ENCODE data around the gene G3BP2. TPM values are rescaled to one million over a fixed set of nuclear protein-coding genes. Genes with fewer than 3 reads are reported as not detected.

G3BP2 gene
- total and polyA plus RNA-seq, 9 of the 15 experiments (the other 6 are each of a cell fraction or from before 2014, with no cell fraction given): 25.2 to 222 (median 130) TPM

DNA sequence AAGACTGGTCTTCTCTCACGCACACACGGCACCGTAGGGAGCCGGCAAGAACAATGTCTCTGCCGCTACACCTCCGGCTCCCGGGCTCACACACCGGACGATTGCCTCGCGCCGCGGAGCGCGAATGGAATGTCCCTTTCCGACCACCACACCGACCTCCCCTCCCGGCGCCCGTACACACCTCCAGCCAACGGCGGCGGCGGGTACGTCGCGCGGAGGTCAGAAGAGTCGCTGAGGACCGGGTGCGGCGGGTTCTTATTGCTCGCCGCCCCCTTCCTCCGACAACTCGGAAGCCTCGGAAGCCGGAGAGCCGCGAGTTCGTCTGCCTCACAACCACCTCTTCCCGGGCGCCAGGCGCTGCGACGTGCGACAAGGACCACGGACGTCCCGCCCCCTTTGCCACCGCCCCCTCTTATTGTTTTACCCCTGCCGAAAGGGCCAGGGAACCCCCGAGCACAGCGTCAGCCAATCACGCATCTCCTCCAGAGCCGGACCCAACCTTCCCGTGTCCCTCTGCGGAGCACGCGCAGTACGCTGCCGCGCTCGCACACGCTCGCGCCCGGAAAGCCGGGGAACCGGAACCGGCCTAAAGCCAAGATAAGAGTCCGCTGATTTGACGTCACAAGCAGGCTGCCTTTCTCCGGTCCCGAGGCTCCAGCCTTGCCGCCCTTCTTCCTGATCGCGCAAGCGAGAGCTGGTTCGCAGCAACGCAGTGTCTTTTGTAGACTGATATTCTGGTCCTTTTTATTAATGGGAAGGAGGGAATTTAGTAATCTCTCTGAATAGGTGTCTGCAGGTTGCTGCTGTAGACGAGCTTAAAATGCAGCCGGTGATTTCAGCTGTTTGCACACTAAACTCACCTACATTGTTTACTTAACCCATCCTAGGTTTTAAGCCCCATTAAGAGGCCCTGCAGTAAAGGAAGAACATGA is at the start of gene G3BP2 (continued):
- TF ChIP-seq, protein P1, sequence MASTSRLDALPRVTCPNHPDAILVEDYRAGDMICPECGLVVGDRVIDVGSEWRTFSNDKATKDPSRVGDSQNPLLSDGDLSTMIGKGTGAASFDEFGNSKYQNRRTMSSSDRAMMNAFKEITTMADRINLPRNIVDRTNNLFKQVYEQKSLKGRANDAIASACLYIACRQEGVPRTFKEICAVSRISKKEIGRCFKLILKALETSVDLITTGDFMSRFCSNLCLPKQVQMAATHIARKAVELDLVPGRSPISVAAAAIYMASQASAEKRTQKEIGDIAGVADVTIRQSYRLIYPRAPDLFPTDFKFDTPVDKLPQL (IDR thresholded peaks at IDR 0.05; ENCODE audit: extremely low read depth, insufficient read length): peak; percentile 70
- TF ChIP-seq KDM5B (IDR thresholded peaks at IDR 0.05; ENCODE audit: insufficient replicate concordance, low read depth, low read length) (peak; percentile 93), ETV1 (tag; conservative IDR thresholded peaks at IDR 0.05; ENCODE audit: low read depth) (peak; percentile 92), EP400 (IDR thresholded peaks at IDR 0.05) (peak; percentile 87), XRCC4 (IDR thresholded peaks at IDR 0.05; ENCODE audit: extremely low read depth, insufficient read depth, insufficient read length) (no peak), NBN (IDR thresholded peaks at IDR 0.05; ENCODE audit: low read depth) (peak; percentile 42; the same call in 1 of the 2 replicates), TBP (optimal IDR thresholded peaks at IDR 0.05; ENCODE audit: low read depth, low read length) (peak; percentile 91), ZNF696 (CRISPR knock-in tag; conservative IDR thresholded peaks at IDR 0.05) (no peak), NCOA1 (IDR thresholded peaks at IDR 0.05; ENCODE audit: low read depth) (peak; percentile 66), TCFL5 (CRISPR knock-in tag; conservative IDR thresholded peaks at IDR 0.05) (no peak), ZNF586 (CRISPR knock-in tag; conservative IDR thresholded peaks at IDR 0.05) (no peak), POLR2AphosphoS5 (IDR thresholded peaks at IDR 0.05; ENCODE audit: control insufficient read depth, insufficient read depth, low read depth, low read length) (peak; percentile 91), ZNF121 (CRISPR knock-in tag; conservative IDR thresholded peaks at IDR 0.05) (no peak), BDP1 (IDR thresholded peaks at IDR 0.05; ENCODE audit: insufficient read depth, insufficient read length) (no peak), ZFP1 (CRISPR knock-in tag; IDR thresholded peaks at IDR 0.05) (no peak), ZNF785 (CRISPR knock-in tag; IDR thresholded peaks at IDR 0.05) (no peak), KDM2B (CRISPR knock-in tag; IDR thresholded peaks at IDR 0.05) (no peak), RFX1 (IDR thresholded peaks at IDR 0.05) (no peak), ZNF232 (CRISPR knock-in tag; IDR thresholded peaks at IDR 0.05) (no peak), JUND (IDR thresholded peaks at IDR 0.05; ENCODE audit: borderline replicate concordance, low read depth, low read length) (peak; percentile 69), JUND (tag; IDR thresholded peaks at IDR 0.05; ENCODE audit: borderline replicate concordance, low read depth, low read length) (peak; percentile 69; the same call in 2 of the 3 replicates)
- TF ChIP-seq, protein P2, sequence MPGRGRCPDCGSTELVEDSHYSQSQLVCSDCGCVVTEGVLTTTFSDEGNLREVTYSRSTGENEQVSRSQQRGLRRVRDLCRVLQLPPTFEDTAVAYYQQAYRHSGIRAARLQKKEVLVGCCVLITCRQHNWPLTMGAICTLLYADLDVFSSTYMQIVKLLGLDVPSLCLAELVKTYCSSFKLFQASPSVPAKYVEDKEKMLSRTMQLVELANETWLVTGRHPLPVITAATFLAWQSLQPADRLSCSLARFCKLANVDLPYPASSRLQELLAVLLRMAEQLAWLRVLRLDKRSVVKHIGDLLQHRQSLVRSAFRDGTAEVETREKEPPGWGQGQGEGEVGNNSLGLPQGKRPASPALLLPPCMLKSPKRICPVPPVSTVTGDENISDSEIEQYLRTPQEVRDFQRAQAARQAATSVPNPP (IDR thresholded peaks at IDR 0.05; ENCODE audit: borderline replicate concordance, insufficient read depth, insufficient read length): no peak
- TF ChIP-seq, protein P3, sequence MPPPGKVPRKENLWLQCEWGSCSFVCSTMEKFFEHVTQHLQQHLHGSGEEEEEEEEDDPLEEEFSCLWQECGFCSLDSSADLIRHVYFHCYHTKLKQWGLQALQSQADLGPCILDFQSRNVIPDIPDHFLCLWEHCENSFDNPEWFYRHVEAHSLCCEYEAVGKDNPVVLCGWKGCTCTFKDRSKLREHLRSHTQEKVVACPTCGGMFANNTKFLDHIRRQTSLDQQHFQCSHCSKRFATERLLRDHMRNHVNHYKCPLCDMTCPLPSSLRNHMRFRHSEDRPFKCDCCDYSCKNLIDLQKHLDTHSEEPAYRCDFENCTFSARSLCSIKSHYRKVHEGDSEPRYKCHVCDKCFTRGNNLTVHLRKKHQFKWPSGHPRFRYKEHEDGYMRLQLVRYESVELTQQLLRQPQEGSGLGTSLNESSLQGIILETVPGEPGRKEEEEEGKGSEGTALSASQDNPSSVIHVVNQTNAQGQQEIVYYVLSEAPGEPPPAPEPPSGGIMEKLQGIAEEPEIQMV (tag; conservative IDR thresholded peaks at IDR 0.05; ENCODE audit: low read depth): no peak
- TF ChIP-seq, protein P4, sequence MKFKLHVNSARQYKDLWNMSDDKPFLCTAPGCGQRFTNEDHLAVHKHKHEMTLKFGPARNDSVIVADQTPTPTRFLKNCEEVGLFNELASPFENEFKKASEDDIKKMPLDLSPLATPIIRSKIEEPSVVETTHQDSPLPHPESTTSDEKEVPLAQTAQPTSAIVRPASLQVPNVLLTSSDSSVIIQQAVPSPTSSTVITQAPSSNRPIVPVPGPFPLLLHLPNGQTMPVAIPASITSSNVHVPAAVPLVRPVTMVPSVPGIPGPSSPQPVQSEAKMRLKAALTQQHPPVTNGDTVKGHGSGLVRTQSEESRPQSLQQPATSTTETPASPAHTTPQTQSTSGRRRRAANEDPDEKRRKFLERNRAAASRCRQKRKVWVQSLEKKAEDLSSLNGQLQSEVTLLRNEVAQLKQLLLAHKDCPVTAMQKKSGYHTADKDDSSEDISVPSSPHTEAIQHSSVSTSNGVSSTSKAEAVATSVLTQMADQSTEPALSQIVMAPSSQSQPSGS (CRISPR knock-in tag; IDR thresholded peaks at IDR 0.05): no peak

Measured in K562 (cell line).